ENCODE data around the gene TMEM121.

Gene TMEM121

GRCh38 chr14:105486974-105487448, 39.4 kb upstream of the TMEM121 start:
- in situ Hi-C loops (cut with MboI; ENCODE audit: low sequenced_read_pairs) = no loop called here

DNA sequence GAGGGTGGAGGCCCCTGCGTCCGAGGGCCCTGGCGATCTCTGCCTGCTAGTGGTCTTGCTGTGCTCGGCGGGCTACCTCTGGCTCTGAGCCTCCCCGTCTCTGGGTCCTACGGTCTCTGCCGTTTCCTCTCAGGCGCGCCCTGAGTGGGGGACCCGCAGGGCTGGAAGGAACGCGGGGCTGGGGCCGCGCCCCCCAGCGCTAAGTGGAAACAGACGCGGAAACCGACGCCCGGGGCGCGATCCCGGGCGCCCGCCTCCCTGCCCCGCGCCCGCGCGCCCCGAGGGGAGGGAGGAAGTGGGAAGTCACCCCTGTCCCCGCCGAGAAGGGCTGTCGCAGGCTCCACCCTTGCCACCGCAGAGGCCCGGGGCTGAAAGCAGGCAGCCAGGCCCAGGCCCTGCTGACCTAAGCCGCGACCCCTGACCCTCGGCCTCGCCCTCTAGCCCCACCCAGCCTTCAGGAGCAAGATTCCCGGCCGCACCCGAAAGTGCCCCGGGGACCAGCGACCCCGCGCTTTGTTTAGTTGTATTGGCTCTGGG, 38.9 kb upstream of the TMEM121 start:
- in situ Hi-C loops (cut with MboI; ENCODE audit: low sequenced_read_pairs) = no loop called here

GRCh38 chr14:105487986-105488777, 38.2 kb upstream of the TMEM121 start:
- in situ Hi-C loops (cut with MboI; ENCODE audit: low sequenced_read_pairs) = no loop called here

DNA sequence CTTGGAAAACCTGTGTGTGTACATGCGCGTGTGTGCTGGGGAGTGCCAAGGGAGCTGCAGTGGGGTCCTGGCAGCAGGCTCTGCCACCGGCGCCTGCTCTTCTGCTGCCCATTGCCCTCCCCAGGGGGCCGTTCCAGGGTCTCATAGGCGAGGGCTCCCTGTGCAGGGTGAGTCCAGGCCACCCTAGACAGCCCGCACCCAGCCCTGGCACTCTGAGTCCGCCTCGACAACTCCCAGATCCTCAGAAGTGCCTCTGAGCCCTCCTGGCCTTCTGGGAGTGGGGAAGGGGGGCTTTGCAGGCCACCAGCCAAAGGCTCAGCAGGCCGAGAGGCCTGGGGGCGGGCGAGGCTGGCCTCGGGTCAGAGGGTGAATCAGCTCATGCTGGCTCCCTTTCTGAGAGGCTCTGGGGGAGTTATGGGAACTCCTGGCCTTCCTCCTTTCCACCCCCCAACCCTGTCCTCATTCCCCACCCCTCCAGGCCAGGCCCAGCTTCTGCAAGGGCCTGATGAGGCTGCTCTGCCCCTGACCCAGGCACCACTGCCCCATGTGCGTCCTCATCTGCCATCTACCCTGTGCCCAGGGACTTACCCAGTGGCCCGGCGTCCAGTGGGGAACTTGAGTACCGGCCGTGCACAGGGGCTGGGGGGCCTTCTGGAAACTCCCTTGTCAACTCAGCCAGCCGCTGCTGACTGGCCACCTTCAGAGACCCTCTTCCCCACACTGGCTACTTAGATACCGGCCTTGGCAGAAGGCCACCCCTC, 37.4 kb upstream of the TMEM121 start:
- in situ Hi-C loops (cut with MboI; ENCODE audit: low sequenced_read_pairs) = no loop called here

- in situ Hi-C loops (cut with MboI; ENCODE audit: low sequenced_read_pairs) = no loop called here
Observed at GRCh38 chr14:105489542-105490266, 36.7 kb upstream of the TMEM121 start.

GRCh38 chr14:105490267-105490571, 36.2 kb upstream of the TMEM121 start:
- in situ Hi-C loops (cut with MboI; ENCODE audit: low sequenced_read_pairs) = no loop called here

- in situ Hi-C loops (cut with MboI; ENCODE audit: low sequenced_read_pairs) = no loop called here
Observed at GRCh38 chr14:105490572-105491365, 35.6 kb upstream of the TMEM121 start, which contains the start of gene TEDC1. Gene TEDC1, plus strand, starts transcription at chr14:105491246. Its CDS starts 130 bp downstream, at chr14:105491376.

- in situ Hi-C loops (cut with MboI; ENCODE audit: low sequenced_read_pairs) = no loop called here
Observed at GRCh38 chr14:105491366-105491973, 34.9 kb upstream of the TMEM121 start.

- in situ Hi-C loops (cut with MboI; ENCODE audit: low sequenced_read_pairs) = no loop called here
Observed at GRCh38 chr14:105492031-105492970, 34.1 kb upstream of the TMEM121 start.

DNA sequence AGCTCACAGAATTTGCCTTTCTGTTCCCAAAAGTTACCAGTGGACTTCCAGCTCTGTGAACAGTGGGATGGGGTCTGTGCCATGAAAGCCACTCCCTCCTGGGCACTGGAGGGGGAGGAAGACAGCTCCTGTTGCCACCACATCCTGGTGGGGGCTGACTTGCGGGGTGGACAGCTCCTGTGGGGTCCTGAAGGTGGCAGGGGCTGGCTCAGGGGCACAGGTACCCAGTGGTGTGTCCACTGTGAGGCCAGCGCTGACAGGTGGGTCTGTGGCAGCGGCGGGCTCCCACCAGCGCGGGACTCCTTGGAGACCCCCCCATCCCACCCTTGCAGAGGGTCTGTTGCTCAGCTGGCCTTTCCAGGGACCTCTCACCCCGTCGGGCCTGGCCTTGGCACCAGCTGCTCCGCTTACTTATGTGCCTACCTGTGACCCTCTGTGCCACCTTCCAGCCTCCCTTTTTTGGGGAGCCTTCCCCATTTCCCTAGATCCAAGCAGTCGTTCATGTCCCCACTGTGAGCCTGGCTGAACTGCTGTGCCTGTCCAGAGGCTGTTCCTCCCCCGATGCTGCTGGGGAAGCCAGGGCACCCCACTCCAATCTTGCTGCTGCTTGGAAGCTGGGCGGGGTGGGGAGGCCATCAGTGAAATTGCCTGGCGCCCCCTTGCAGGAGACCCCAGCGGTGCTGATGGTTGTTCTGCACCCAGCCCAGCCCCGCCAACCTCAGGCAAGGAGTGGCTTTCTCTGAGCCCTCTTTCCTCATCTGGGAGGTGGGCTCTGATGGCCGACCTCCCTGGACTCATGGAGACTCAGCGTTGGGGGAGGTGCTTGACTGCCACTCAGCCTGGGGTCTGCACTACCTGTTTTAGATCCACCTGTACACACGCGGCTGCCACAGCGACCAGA, 33.2 kb upstream of the TMEM121 start:
- in situ Hi-C loops (cut with MboI; ENCODE audit: low sequenced_read_pairs) = no loop called here

DNA sequence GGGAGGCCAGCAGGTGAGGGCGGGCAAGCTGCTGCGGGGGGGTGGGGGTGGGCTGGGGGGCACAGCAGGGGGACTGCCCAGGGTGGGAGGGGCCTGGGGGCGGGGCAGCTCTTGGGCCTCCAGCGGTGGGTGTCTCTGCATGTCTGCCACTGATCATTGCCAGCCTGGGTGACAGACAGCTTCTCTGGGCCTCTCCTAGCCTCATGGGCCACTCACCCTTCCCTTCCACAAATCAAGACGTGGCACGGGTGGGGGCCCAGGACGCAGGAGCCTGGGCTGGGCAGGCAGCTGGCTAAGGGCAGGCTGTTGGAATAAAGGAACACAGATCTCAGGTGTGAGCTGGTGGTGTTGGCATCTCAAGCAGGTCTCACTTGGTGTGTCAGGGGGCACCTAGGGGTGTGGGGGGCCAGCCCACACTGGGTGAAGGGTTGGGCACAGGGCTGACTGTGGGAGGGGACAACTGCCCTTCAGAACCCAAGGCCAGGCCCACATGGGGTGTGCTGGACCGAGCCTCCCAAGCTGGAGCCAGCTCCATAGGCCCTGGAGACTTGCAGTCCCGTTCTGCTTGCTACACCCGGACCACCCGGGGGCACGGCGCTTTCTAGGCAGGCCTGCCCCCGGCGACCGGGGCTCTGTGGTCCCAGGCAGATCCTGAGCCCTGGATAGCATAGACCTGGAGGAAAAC, 32.3 kb upstream of the TMEM121 start:
- in situ Hi-C loops (cut with MboI; ENCODE audit: low sequenced_read_pairs) = no loop called here

- in situ Hi-C loops (cut with MboI; ENCODE audit: low sequenced_read_pairs) = no loop called here
Observed at GRCh38 chr14:105494606-105494929, 31.8 kb upstream of the TMEM121 start.

GRCh38 chr14:105495101-105495989, 31.0 kb upstream of the TMEM121 start:
- in situ Hi-C loops (cut with MboI; ENCODE audit: low sequenced_read_pairs) = no loop called here

DNA sequence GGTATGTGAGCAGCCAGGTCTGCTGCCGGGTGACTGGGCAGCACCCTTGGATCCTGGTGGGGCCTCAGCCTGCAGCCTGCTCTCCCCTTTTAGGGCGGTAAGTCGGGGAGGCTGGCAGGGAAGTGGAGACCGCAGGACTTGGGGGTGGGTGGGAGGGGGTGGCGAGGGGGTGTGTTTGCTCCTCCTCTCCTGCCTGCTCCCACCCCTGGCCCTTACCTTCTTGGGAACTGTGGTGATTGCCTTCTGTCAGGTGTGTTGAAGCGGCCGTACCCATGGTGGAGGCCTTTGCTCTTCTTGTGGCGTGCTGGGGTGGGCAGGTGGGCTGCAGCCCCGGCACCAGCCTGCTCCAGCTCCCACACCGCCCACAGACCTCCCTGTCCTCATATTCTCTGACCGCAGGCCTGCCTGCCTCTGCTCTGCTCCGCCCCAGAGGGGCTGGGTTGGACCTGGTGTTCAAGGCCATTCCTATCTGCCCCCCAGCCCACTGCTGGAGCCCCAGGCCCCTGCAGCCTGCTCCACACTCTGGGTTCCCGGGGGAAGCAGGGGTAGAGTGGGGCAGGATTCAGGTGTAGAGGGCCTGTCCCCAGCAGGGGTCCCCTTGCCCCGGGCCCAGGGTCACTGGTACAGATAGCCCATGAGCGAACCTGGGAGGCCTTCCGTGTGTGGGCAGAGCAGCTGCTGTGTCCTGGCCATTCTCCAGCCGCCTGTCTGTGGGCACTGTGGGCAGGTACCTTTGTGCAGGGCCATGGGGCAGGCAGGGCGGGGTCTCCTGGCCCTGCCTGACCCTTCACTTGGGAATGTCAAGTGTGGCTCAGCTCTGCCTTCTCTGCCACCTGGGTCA, 30.2 kb upstream of the TMEM121 start:
- in situ Hi-C loops (cut with MboI; ENCODE audit: low sequenced_read_pairs) = no loop called here

DNA sequence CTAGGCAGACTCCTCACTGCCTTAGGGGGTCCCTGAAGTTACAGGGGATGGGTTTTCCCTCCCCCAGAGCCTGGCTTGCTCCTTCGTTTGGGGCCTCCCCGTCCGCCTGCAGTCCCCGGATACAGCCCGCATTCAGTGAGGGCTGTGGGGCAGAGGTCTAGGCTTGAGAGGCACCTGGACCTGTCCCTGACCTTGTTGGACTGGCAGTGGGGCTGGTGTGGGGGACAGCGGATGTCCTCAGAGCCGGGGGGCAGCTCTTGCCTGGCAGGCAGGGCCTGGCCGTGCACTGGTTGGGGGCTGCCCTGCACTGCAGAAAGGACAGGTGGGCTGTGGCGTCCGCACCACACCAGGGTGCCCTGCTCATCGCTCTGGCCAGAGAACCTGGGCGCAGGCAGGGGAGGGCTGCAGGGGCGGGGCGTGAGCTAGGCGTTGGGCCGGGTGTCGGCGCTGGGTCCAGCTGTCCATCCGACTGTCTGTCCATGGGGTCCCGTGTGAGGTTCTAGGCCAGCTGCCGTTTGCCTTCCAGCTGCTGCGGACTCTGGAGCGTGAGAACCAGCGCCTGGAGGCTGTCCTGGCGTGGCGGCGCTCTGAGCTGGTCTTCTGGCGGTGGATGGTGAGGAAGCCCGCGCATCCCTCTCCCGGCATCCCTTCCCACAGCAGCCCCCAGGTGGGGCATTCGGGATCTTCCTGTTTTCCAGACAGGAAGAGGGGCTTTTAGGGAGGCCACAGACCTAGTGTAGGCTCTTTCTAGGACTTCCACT, 29.4 kb upstream of the TMEM121 start:
- in situ Hi-C loops (cut with MboI; ENCODE audit: low sequenced_read_pairs) = no loop called here

All from hTERT RPE-1 (cell line).